Loucy (cell line): ENCODE measurements around the gene SPDL1.

Source experiments
- H2AFZ ChIP-seq: fragments of 200-600 bp; sonication (generic); 2 replicates; pipeline ENCODE4 v1.6.0; 2016; ENCODE audit warnings: antibody characterized with exemption, mild to moderate bottlenecking, low read length, moderate library complexity
- H3F3A ChIP-seq: fragments of 200-600 bp; 2 replicates; pipeline ENCODE4 v1.6.0; 2016; ENCODE audit warnings: antibody characterized with exemption, low read depth, mild to moderate bottlenecking
- H3K27me3 ChIP-seq: fragments of 200-600 bp; sonication (generic); 2 replicates; pipeline ENCODE4 v1.6.1; 2014; ENCODE audit warnings: low read length, mild to moderate bottlenecking; ENCODE audit not compliant: insufficient read depth, poor library complexity, severe bottlenecking
- H3K36me3 ChIP-seq: fragments of 200-600 bp; sonication (generic); 2 replicates; pipeline ENCODE4 v1.6.1; 2016; ENCODE audit warnings: low read length; ENCODE audit not compliant: insufficient read depth
- H3K4me1 ChIP-seq: fragments of 200-600 bp; sonication (generic); 2 replicates; pipeline ENCODE4 v1.5.1; 2014; ENCODE audit warnings: low read length, mild to moderate bottlenecking; ENCODE audit not compliant: insufficient read depth, poor library complexity, severe bottlenecking
- H3K4me2 ChIP-seq: fragments of 200-600 bp; sonication (generic); 2 replicates; pipeline ENCODE4 v1.6.0; 2014; ENCODE audit warnings: antibody characterized with exemption, low read length, low read depth, mild to moderate bottlenecking; ENCODE audit not compliant: poor library complexity, severe bottlenecking
- H3K4me3 ChIP-seq: fragments of 200-600 bp; sonication (generic); 2 replicates; pipeline ENCODE4 v1.5.1; 2014; ENCODE audit warnings: low read length, mild to moderate bottlenecking, mixed read lengths; ENCODE audit not compliant: poor library complexity, severe bottlenecking
- H3K79me2 ChIP-seq: fragments of 200-600 bp; sonication (generic); 2 replicates; pipeline ENCODE4 v1.6.1; 2014; ENCODE audit warnings: low read length; ENCODE audit not compliant: insufficient read depth
- H3K9ac ChIP-seq: fragments of 200-600 bp; sonication (generic); 2 replicates; pipeline ENCODE4 v1.6.0; 2014; ENCODE audit warnings: mild to moderate bottlenecking, low read depth, low read length, moderate library complexity; ENCODE audit not compliant: poor library complexity, severe bottlenecking
- H3K9me2 ChIP-seq: fragments of 200-600 bp; sonication (generic); replicated peaks from 2 replicates; pipeline ENCODE4 v1.6.1; 2016; ENCODE audit warnings: low read depth, low read length, mixed read lengths
- H3K9me3 ChIP-seq: fragments of 200-600 bp; sonication (generic); 2 replicates; pipeline ENCODE4 v1.6.1; 2014; ENCODE audit warnings: mild to moderate bottlenecking, antibody characterized with exemption, low read length, low read depth; ENCODE audit not compliant: insufficient read depth
- H4K20me1 ChIP-seq: fragments of 200-600 bp; sonication (generic); 2 replicates; pipeline ENCODE4 v1.6.0; 2014; ENCODE audit warnings: antibody characterized with exemption, low read length, mild to moderate bottlenecking; ENCODE audit not compliant: insufficient read depth, poor library complexity, severe bottlenecking
- CTCF ChIP-seq: fragments of 200-600 bp; sonication (generic); conservative IDR thresholded peaks from 2 replicates; pipeline ENCODE4 v1.5.1; 2014; ENCODE audit warnings: mild to moderate bottlenecking, antibody characterized with exemption, low read length
- EZH2phosphoT487 ChIP-seq: fragments of 200-600 bp; IDR thresholded peaks from 2 replicates; pipeline ENCODE4 v1.6.1; 2018; ENCODE audit warnings: antibody characterized with exemption, mild to moderate bottlenecking, moderate library complexity, borderline replicate concordance

SPDL1 gene

GRCh38 chr5:169557838-169558237 lies 25.7 kb upstream of the SPDL1 start:
- H3K4me3 ChIP-seq, result no peak overlapping the region
- no peaks in the 10 kb centered on the region for H3K4me1 ChIP-seq
- TF ChIP-seq EZH2phosphoT487 (no peak), CTCF (no peak)
- H3K9me3 ChIP-seq, result no peaks in the 10 kb centered on the region
- no peak overlapping the region for H2AFZ ChIP-seq
- H3K27me3 ChIP-seq, result no peaks in the 10 kb centered on the region
- no peaks in the 10 kb centered on the region for H3K79me2 ChIP-seq
- no peaks in the 10 kb centered on the region for H3K36me3 ChIP-seq
- H3K9me2 ChIP-seq, result no peaks in the 10 kb centered on the region
- H4K20me1 ChIP-seq, result no peaks in the 10 kb centered on the region
- no peak overlapping the region for H3K9ac ChIP-seq
- H3K4me2 ChIP-seq, result no peak overlapping the region
- H3F3A ChIP-seq, result no peaks in the 10 kb centered on the region

- no peak overlapping the region for H2AFZ ChIP-seq
- no peaks in the 10 kb centered on the region for H4K20me1 ChIP-seq
- H3K4me1 ChIP-seq, result no peaks in the 10 kb centered on the region
- H3K4me2 ChIP-seq, result no peak overlapping the region
- no peaks in the 10 kb centered on the region for H3K9me2 ChIP-seq
- no peak overlapping the region for H3K9ac ChIP-seq
- no peaks in the 10 kb centered on the region for H3K9me3 ChIP-seq
- TF ChIP-seq CTCF (no peak), EZH2phosphoT487 (no peak)
- no peaks in the 10 kb centered on the region for H3F3A ChIP-seq
- H3K4me3 ChIP-seq, result no peak overlapping the region
- H3K27me3 ChIP-seq, result no peaks in the 10 kb centered on the region
- no peaks in the 10 kb centered on the region for H3K36me3 ChIP-seq
- H3K79me2 ChIP-seq, result no peaks in the 10 kb centered on the region
Observed at GRCh38 chr5:169561893-169562292, 21.7 kb upstream of the SPDL1 start.

DNA sequence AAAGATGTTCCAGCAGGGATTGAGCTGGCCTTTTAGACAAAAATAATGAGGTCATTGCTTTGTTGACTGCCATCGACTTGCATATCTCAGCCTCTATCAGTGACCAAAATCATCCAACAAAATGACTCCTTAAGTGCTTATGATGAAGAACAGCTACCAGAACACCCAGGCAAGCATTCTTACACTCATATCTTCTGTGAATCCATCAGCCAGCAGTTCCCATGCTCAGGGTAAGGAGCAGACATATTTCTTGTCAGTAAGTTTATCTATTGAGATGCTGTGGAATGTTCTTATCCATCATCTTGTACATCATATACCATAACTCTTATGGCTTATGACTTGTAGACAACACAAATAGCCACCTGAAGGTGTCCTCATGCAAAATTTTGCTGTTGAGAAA lies 20.2 kb upstream of the SPDL1 start:
- no peak for TF ChIP-seq EZH2phosphoT487
- TF ChIP-seq CTCF, result no peak
- Histone ChIP-seq H3K79me2 (no peaks in the 10 kb centered on the region), H3K27me3 (no peaks in the 10 kb centered on the region), H3K36me3 (no peaks in the 10 kb centered on the region), H3K9ac (no peak overlapping the region), H3K9me3 (no peaks in the 10 kb centered on the region), H3K4me3 (no peak overlapping the region), H2AFZ (no peak overlapping the region), H3F3A (no peaks in the 10 kb centered on the region), H3K4me1 (no peaks in the 10 kb centered on the region), H3K4me2 (no peak overlapping the region), H4K20me1 (no peaks in the 10 kb centered on the region), H3K9me2 (no peaks in the 10 kb centered on the region)
